COLO829 (cell line): Measurements from ENCODE around the gene HPX.
"Not testable (repeated sequence)": the region's sequence is repeated elsewhere in the genome, so short reads cannot be mapped to it uniquely, and the experiment has no call there.

Experiments used
- DNase-seq: peaks from one replicate; pipeline ENCODE4 v3.0.0; 2012; ENCODE audit warnings: low spot score

Gene HPX

DNA sequence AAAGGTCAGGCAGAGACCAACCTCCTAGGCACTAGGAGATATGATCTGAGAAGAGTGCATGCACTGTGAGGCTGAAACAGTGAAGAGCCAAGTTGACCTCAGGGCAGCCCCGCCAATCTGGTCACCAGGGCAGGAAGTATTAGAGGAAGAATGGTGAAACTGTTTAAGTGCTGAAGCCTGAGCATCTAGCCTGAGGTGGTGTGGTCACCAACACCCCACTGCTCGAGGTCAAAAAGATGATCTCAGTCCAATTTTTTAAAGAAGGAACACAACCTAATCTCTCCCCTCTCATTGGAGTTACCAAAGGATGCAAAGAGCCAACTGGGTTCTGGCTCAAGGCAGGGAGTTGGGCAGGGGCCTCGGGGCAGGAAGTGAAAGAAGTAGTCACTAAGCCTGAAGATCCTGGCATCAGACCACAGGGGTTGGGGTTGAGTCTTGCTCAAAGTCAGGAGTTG is 25.9 kb downstream of the HPX start:
- DNase-seq = no peak

- no peak for DNase-seq
These were observed 27.0 kb downstream of the HPX start for GRCh38 chr11:6413791-6414201.

DNA sequence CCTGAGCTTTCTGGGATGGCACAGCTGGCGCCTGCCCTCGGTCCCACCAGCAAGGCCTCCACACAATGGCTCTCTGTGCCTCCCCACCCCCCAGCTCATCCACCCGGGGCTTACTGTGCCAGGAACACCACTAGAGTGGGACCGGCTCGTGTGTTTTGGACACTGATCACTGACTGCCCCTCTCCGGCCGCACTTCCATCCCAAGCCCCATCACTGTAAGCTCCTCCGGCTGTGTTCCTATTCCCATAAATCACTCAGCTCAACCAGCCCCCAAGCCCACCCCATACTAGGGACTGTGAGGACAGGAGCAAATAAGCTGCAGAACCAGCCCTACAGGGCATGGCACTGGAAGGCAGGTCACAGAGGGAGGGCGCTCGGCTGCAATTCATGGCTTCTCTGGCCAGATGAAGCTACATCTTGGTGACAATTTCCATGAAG is 29.2 kb downstream of the HPX start:
- DNase-seq = no peak

DNA sequence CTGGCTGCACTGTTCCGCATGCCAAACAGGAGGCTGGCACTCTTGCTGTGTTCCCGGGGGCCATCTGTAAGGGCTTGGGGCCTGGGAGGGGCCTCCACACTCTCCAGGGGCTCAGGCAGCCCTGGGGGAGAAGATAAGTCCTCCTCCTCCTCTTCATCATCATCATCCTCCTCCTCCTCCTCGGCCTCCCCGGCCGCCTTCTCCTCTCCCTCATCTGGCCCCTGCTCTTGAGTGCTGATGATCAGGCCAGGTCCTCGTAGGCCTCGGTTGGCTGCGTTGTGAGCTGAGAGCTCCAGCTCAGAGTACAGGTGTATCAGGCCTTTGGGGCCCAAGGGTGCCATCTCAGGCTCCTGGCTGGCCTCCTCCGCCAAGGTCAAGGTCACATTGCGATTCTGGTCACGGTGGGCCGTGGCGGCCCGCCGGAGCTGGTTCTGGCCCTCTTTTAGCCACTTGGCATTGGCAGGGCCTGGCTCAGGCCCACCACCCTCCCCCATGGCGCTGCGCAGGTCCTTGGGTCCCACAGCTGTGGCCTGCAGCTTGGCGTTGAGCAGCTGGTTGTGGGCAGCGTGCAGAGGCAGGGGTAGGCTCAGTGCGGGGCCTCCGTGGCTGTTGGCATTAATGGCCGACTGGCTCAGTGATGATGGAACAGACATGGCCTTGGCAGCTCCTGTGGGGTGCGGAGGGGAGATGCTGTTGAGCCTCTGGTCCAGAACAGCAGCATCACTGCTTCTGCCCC is 29.9 kb downstream of the HPX start:
- no peak for DNase-seq

DNA sequence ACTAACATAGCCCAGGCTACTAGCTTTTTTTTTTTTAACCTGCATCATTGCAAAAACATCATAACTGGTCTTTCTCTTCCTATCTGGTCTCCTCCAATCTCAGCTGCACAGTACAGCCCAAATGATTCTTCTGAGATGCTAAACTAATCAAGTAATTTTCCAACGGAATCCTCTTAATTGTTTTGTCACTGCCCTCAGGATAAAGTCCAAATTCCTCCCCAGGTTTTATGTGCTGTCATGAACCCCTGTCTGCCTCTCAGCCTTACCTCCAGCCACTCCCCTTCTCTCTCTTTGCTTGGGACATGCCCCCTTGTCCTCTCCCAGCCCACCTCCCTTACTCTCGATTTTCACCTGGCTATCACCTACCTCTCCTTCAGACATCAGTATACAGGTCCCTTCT is 34.4 kb downstream of the HPX start:
- DNase-seq = no peak

GRCh38 chr11:6405846-6406245 is 34.9 kb downstream of the HPX start:
- no peak for DNase-seq

DNA sequence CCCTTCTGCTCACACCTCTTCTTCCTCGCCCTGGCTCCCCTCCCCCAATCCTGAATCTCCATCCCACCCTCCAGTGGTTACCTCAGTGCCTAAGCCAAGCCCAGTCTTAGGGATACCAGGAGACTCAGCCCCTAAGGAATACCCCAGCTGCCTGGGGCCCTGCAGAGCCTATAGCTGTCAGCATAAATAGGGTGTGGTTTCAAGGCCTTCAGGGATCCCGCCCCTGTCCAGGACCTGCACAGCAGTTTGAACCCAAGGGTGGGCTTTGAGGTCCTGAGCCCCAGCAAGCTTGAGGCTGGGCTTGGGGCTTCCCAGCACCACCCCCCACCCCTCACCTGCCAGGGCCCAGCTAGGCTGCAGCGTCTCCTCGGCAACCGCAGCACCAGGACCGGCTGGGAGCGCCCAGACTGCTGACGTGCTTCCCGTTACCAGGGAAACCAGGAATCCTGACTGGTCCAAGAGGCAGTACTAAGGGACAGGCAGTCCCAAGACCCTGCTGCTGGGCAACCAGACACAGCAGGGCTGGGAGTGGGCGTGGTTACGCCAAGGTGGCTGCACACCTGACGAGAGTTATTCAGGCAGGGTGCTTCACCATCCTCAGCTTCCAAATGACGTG is 35.6 kb downstream of the HPX start:
- DNase-seq = no peak

DNA sequence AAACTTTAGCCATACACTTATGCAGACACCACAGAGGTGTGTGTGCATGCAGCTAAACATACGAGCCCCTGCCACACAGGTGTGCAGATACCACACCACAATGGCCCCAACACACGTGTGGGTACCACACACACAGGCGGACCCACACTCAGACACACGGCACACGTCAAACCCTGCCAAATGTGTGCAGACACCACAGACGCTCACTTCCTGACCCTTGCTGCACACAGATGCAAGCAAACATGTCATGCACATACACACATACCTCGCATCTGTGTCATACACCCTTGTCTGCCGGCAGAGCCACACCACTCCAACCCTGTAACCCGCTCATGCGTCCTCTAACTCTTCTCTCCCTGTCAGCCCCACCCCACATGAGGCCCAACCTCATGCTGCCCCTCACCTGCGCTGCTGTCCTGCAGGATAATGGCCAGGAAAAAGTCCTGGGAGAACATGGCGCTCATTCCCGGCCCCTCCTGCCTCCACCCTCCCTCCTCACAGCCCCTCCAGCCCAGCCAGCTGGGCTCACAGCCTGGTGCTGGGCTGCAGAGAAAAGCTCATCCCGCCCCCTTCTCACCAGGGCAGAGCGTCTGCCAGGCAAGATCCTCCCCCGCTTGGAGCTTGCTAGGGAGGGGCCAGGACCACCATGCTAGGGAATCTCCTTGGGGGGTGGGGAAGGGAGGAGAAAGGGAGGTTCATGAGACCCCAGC is 36.3 kb downstream of the HPX start:
- DNase-seq = no peak

GRCh38 chr11:6403539-6403938 is 37.2 kb downstream of the HPX start:
- no peak for DNase-seq

DNA sequence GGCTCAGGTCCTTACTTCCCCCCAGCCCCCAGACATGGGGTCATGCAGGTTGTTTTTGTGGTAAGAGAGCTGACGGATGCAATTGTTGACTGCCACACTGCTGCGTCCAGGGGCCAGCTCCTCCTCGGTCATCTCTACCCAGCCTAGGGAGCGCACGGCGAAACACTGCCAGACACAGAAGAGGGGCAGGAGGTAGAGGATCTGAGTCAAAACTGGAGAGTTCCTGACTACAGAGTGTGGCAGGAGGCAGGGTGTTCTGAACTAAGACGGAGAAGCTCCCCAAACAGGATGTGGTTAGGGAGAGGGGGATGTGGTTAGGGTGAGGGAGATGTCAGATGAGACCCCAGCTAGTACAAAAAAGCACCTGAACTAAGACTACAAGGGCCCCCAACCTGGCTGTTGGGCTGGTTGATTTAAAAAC is 38.2 kb downstream of the HPX start:
- DNase-seq = no peak

DNA sequence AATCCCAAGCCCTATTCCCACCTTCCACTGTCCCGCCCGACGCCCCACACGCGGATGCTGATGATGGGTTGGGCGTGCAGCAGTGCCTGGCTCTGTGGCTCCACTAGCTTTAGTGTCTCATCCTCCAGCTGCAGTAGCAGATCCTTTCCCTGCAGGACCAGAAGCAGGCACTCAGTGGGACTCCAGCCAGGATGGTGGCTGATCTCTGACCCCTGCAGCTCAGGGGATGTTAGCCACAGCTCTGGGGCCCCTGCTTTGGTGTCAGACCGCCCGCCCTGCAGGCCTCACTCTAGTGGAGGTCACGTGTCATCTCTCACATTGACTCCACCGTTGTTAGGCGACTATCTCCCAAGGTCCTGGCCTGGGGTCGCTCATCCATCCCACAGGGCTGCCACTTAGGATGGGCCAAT is 38.7 kb downstream of the HPX start:
- no peak for DNase-seq

DNA sequence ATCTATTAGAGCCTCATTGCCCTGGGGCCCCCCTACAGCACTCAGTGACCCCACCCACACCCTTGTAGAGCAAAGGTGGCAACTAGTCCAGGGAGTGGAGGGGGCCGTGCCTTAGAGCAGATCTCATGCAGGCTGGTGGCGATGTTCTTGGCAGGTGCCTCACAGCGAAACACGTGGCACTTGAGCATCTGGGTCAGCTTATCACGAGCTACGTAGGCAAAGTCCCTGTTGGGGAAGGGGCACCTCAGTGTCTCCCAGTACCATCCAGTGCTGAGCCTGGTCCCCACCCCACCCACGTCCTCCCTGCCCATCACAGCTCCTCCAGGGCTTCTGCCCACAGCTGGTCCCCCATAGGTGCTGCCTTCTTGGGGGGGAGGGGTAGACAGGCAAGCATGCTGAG is 39.3 kb downstream of the HPX start:
- no peak for DNase-seq

- DNase-seq = no peak
These were observed 40.1 kb downstream of the HPX start for GRCh38 chr11:6400431-6401345.

GRCh38 chr11:6397636-6398035 is 43.2 kb downstream of the HPX start:
- DNase-seq = no peak

DNA sequence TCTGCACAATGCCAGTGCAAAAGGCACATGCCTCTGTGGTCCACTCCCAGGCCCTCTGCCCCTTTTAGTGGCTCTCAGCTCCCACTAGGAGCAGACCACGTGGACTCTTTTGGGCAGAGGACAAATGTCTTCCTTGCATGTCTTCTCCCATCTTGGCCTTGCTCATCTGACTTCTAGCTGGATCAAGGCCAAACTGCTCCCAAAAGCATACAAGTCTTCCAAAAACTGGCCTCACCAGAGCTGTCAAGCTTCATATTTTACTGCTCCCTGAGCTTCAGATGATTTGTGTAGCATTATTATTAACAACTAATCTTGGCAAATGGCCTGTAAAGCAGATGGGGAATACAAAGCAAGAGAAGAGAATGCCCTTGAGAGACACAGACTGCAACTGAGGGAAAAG is 43.6 kb downstream of the HPX start:
- no peak for DNase-seq

DNA sequence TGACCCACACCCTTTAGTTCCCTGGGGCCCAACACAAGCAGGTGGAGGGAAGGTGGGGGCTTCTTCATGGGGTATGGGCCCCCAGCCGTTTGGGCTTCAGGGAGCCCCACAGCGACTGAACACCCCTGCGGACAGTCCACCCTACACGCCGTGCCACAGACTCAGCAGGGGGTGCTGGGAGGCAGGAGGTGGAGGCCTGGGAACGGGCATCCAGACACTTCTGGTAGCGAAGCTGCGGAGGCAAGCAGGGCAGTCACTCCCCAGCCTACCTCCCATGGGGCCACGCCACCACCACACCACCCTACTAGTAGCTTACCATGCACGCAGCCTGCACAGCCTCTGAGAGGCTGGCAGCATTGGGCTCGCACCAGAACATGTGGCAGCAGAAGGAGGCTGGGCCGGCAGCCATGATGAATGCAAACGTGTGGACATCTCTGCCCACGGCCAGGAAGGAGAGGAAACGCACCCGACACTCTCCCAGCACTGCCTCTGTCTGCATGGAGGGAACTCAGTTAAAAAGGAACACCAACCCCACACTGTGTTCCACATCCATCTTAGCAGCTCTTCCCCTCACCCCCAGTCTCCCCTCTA is 45.2 kb downstream of the HPX start:
- no peak for DNase-seq

GRCh38 chr11:6393989-6394670 is 46.7 kb downstream of the HPX start:
- DNase-seq = no peak

- DNase-seq = not testable (repeated sequence)
These were observed 48.5 kb downstream of the HPX start for GRCh38 chr11:6392251-6392650.

GRCh38 chr11:6391537-6392134 is 49.2 kb downstream of the HPX start:
- no peak for DNase-seq

DNA sequence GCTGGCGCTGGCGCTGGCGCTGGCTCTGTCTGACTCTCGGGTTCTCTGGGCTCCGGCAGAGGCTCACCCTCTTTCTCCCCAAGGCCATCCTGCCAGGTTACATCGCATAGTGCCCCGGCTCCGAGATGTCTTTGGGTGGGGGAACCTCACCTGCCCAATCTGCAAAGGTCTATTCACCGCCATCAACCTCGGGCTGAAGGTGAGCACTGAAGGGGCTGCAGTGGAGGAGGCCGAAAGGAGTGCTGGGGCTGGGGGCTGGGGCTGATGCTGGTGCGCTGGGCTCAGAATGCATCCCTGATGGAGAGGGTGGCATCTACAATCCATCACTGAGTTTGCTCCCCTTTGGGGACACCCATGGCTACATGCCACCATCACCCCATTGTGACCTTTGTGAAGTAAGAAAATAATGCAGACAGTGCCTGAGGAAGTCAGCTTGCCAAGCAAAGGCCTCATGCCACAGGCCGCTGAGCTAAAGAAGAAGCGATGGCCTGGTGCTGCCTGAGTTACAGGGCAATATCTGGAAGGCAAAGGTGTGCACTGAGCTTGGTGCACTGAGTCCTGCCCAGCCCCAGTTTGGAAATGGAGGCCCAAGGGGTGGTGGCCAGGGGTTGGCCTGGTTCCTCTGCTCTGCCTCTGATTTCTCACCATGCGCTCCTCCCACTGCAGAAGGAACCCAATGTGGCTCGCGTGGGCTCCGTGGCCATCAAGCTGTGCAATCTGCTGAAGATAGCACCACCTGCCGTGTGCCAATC is 49.9 kb downstream of the HPX start:
- no peak for DNase-seq
